ENCODE data around the gene HOXB4.

Gene HOXB4

GRCh38 chr17:48615047-48615962 is 37.2 kb upstream of the HOXB4 start, which contains the start of gene HOXB8:
TSS of gene HOXB8 (minus strand) at chr17:48615292. CDS start at chr17:48614704, 588 bp downstream.
- no peak for DNase-seq

GRCh38 chr17:48613862-48614694 is 35.9 kb upstream of the HOXB4 start:
- no peak for DNase-seq

- no peak for DNase-seq
Measured at GRCh38 chr17:48612854-48613691, 34.9 kb upstream of the HOXB4 start.

- no peak for DNase-seq
Measured at GRCh38 chr17:48612456-48612853, 34.3 kb upstream of the HOXB4 start.

GRCh38 chr17:48611681-48612455 is 33.7 kb upstream of the HOXB4 start:
- no peak for DNase-seq

GRCh38 chr17:48611213-48611612 is 33.1 kb upstream of the HOXB4 start:
- no peak for DNase-seq

GRCh38 chr17:48610282-48611211 is 32.4 kb upstream of the HOXB4 start, which contains the start of gene HOXB7:
TSS of gene HOXB7 (minus strand) at chr17:48611017. CDS start at chr17:48610918, 99 bp downstream.
- peak; percentile 68 for DNase-seq

- no peak for DNase-seq
Measured at GRCh38 chr17:48609759-48610281, 31.7 kb upstream of the HOXB4 start.

- no peak for DNase-seq
Measured at GRCh38 chr17:48609033-48609432, 30.9 kb upstream of the HOXB4 start.

GRCh38 chr17:48608494-48608834 is 30.3 kb upstream of the HOXB4 start:
- no peak for DNase-seq

GRCh38 chr17:48606892-48607614 is 28.9 kb upstream of the HOXB4 start:
- no peak for DNase-seq

GRCh38 chr17:48605991-48606891 is 28.1 kb upstream of the HOXB4 start:
- no peak for DNase-seq

- no peak for DNase-seq
Measured at GRCh38 chr17:48605409-48605919, 27.3 kb upstream of the HOXB4 start.

GRCh38 chr17:48604770-48605329 is 26.7 kb upstream of the HOXB4 start, which contains the start of gene HOXB6:
TSS of gene HOXB6 (minus strand) at chr17:48604986. CDS start at chr17:48598150, 6,836 bp downstream.
- no peak for DNase-seq

- DNase-seq, result no peak
Measured at GRCh38 chr17:48603959-48604769, 26.0 kb upstream of the HOXB4 start.

GRCh38 chr17:48601539-48602425 is 23.6 kb upstream of the HOXB4 start:
- no peak for DNase-seq

All from NK-92 treated with Interleukin-12 subunit alpha and Interleukin-12 subunit beta, amount 100 ng/mL, for 24 hours (cell line).